SK-N-SH (cell line): ENCODE results near the gene GAS7. TPM values are rescaled to one million over a fixed set of nuclear protein-coding genes. Genes with fewer than 3 reads are reported as not detected.

Experiments
- CTCF ChIA-PET: fragments of 300-600, 350-600 bp; formaldehyde crosslinking; extraction: SDS; loops from one replicate; lab custom pipeline; 2021; lab: Yijun Ruan, JAX
- POLR2A ChIA-PET: fragments of 350-600 bp; sonication (Branson Sonifier 250); formaldehyde crosslinking; extraction: SDS; loops from one replicate; lab custom pipeline; 2020; ENCODE audit warnings: antibody characterized with exemption, inconsistent platforms; lab: Yijun Ruan, JAX
- DNase-seq: peaks from one replicate; pipeline ENCODE4 v3.0.0; 2012
- H2AFZ ChIP-seq: fragments of 200-600 bp; sonication (generic); 2 replicates; pipeline ENCODE4 v1.8.1; 2016; ENCODE audit warnings: antibody characterized with exemption, mild to moderate bottlenecking, low read depth
- H3F3A ChIP-seq: fragments of 200-600 bp; sonication (generic); replicated peaks from 2 replicates; pipeline ENCODE3; 2016; ENCODE audit warnings: antibody characterized with exemption, mild to moderate bottlenecking; ENCODE audit not compliant: insufficient read depth
- H3K27ac ChIP-seq, 2 experiments: fragments of 200-500 bp in 1 of 2; fragments of 200-600 bp in 1 of 2; sonication (Bioruptor generic) in 1 of 2; sonication (generic), shearing (Covaris generic) in 1 of 2; 2 replicates each; pipeline versions ENCODE4 v1.5.1 to v1.6.1; 2014 to 2016; ENCODE audit warnings: low read depth in 2 of 2, inconsistent platforms in 1 of 2, low read length in 1 of 2, mild to moderate bottlenecking in 1 of 2, mixed read lengths in 1 of 2
- H3K27me3 ChIP-seq: fragments of 200-600 bp; sonication (generic), shearing (Covaris generic); 2 replicates; pipeline ENCODE4 v1.6.1; 2016; ENCODE audit warnings: mixed run types; ENCODE audit not compliant: insufficient read depth
- H3K36me3 ChIP-seq, 2 experiments: fragments of 200-500 bp in 1 of 2; fragments of 200-600 bp in 1 of 2; sonication (Bioruptor generic) in 1 of 2; sonication (generic) in 1 of 2; replicated peaks in 1 of 2; 2 replicates each; pipeline versions ENCODE3 to v1.5.1; 2014 to 2016; ENCODE audit warnings: low read length in 1 of 2, mild to moderate bottlenecking in 1 of 2; ENCODE audit not compliant: insufficient read depth in 2 of 2, control insufficient read depth in 1 of 2
- H3K4me1 ChIP-seq, 2 experiments: fragments of 200-500 bp in 1 of 2; fragments of 200-600 bp in 1 of 2; sonication (Bioruptor generic) in 1 of 2; sonication (generic), shearing (Covaris generic) in 1 of 2; 2 replicates each; pipeline versions ENCODE4 v1.5.1 to v1.6.1; 2014 to 2016; ENCODE audit warnings: low read depth in 1 of 2, low read length in 1 of 2, mixed run types in 1 of 2; ENCODE audit not compliant: insufficient read depth in 2 of 2, control insufficient read depth in 1 of 2
- H3K4me2 ChIP-seq: fragments of 200-600 bp; sonication (generic), shearing (Covaris generic); 2 replicates; pipeline ENCODE4 v1.6.1; 2017; ENCODE audit warnings: mixed run types
- H3K4me3 ChIP-seq, 2 experiments: fragments of 200-500 bp in 1 of 2; fragments of 200-600 bp in 1 of 2; sonication (Bioruptor generic) in 1 of 2; sonication (generic), shearing (Covaris generic) in 1 of 2; 2 replicates each; pipeline versions ENCODE4 v1.5.1 to v1.8.1; 2014 to 2016; ENCODE audit warnings: low read depth in 2 of 2, inconsistent platforms in 1 of 2, low read length in 1 of 2, mild to moderate bottlenecking in 1 of 2, mixed read lengths in 1 of 2, moderate library complexity in 1 of 2
- H3K79me2 ChIP-seq: fragments of 200-600 bp; sonication (generic); 2 replicates; pipeline ENCODE4 v1.8.1; 2017; ENCODE audit warnings: mild to moderate bottlenecking; ENCODE audit not compliant: insufficient read depth
- H3K9ac ChIP-seq: fragments of 200-600 bp; sonication (generic); 2 replicates; pipeline ENCODE4 v1.6.1; 2017; ENCODE audit warnings: mixed run types
- H3K9me2 ChIP-seq: fragments of 200-600 bp; sonication (generic); 2 replicates; pipeline ENCODE4 v1.6.1; 2017; ENCODE audit warnings: mixed run types
- H3K9me3 ChIP-seq: fragments of 200-600 bp; sonication (generic); 2 replicates; pipeline ENCODE4 v1.6.1; 2017; ENCODE audit warnings: mixed run types, mild to moderate bottlenecking, moderate library complexity
- H4K20me1 ChIP-seq: fragments of 200-600 bp; sonication (generic); 2 replicates; pipeline ENCODE4 v1.6.1; 2017; ENCODE audit warnings: mild to moderate bottlenecking, mixed run types; ENCODE audit not compliant: insufficient read depth
- CHD2 ChIP-seq: fragments of 150-350 bp; IDR thresholded peaks from 2 replicates; pipeline ENCODE4 v1.6.1; 2018; ENCODE audit warnings: low read length; ENCODE audit not compliant: partially characterized antibody
- FOXM1 ChIP-seq: IDR thresholded peaks from 2 replicates; pipeline ENCODE4 v1.4.0; 2012; ENCODE audit warnings: low read depth, mild to moderate bottlenecking
- JUND ChIP-seq: IDR thresholded peaks from 2 replicates; pipeline ENCODE4 v1.4.0; 2012
- MXI1 ChIP-seq: IDR thresholded peaks from 2 replicates; pipeline ENCODE4 v1.6.1; 2012; ENCODE audit warnings: mild to moderate bottlenecking, low read depth, low read length, improper control_type of control experiment
- NRF1 ChIP-seq: IDR thresholded peaks from 2 replicates; pipeline ENCODE4 v1.6.1; 2012; ENCODE audit warnings: low read depth, mild to moderate bottlenecking, low read length
- POLR2AphosphoS5 ChIP-seq: IDR thresholded peaks from 2 replicates; pipeline ENCODE4 v1.6.1; 2012; ENCODE audit warnings: low read depth, low read length
- RCOR1 ChIP-seq: fragments of 150-350 bp; IDR thresholded peaks from 2 replicates; pipeline ENCODE4 v1.6.1; 2017; ENCODE audit warnings: antibody characterized with exemption, low read length
- RXRA ChIP-seq: IDR thresholded peaks from 2 replicates; pipeline ENCODE4 v1.4.0; 2012; ENCODE audit warnings: low read depth, mild to moderate bottlenecking, borderline replicate concordance
- SIN3A ChIP-seq: IDR thresholded peaks from 2 replicates; pipeline ENCODE4 v1.6.1; 2012; ENCODE audit warnings: low read depth, mild to moderate bottlenecking, low read length, moderate library complexity, borderline replicate concordance
- SMC3 ChIP-seq: IDR thresholded peaks from 2 replicates; pipeline ENCODE4 v1.6.1; 2012; ENCODE audit warnings: low read depth, low read length, improper control_type of control experiment
- TAF1 ChIP-seq: IDR thresholded peaks from 2 replicates; pipeline ENCODE4 v1.6.1; 2012; ENCODE audit warnings: low read depth, mild to moderate bottlenecking, low read length, moderate library complexity, borderline replicate concordance
- YY1 ChIP-seq: IDR thresholded peaks from 2 replicates; pipeline ENCODE4 v1.4.0; 2012; ENCODE audit warnings: low read depth, mild to moderate bottlenecking
- WGBS: methylation state at CpG from one replicate; pipeline ENCODE4 v1.1.6; 2017; ENCODE audit warnings: low lambda C conversion rate; 5-methylcytosine and 5-hydroxymethylcytosine counted together
- polyA plus RNA-seq, 3 experiments: library from polyadenylated mRNA; depleted of rRNA; stranded (reverse); fragments of >200 nt; gene quantifications; 2 replicates each; pipeline ENCODE4 v1.2.3, GENCODE V29; 2012
- TF ChIP-seq, protein P1 (sequence below): fragments of 150-350 bp; IDR thresholded peaks from 2 replicates; pipeline ENCODE4 v1.6.1; 2017; ENCODE audit warnings: antibody characterized with exemption, low read length, low read depth, borderline replicate concordance

GAS7 gene
- polyA plus RNA-seq, 1 of the 3 experiments (the other 2 are of a cell fraction), result 0.12 TPM

DNA sequence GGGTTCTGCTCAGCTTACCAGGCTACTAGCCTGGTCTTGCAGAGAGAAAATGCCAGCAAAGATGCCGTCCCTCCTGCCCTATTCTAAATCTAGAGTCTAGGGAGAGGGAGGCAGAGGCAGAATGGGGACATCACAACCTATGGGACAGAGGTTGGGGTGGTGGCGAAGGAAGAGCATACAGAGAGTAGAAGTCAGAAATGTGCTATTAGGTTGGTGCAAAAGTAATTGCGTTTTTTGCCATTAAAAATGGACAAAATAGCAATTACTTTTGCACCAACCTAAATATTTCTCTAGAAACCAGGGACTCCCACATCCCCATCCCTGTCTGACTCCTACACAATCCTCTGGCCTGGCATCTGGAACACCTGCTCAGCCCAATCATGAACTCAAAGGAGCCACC, 127.7 kb downstream of the GAS7 start:
- 18% methylated on average over 3 of the region's 3 CpGs for WGBS
- TF ChIP-seq CHD2 (no peak), MXI1 (no peak)
- TF ChIP-seq, all 33 proteins: peak for 0
- no peak overlapping the region for H3K9ac ChIP-seq
- no peaks in the 10 kb centered on the region for H3K9me2 ChIP-seq
- no peaks in the 10 kb centered on the region for H3K36me3 ChIP-seq
- H3K4me3 ChIP-seq, result no peak overlapping the region
- peaks cover 0 to 6% of the 10 kb centered on the region in 2 experiments; a peak in 1 of 4 replicates for H3K4me1 ChIP-seq
- ChIA-PET POLR2A (no interaction called here), CTCF (no interaction called here)
- no peaks in the 10 kb centered on the region for H3F3A ChIP-seq
- no peaks in the 10 kb centered on the region for H3K79me2 ChIP-seq
- no peak for DNase-seq
- H3K9me3 ChIP-seq, result no peaks in the 10 kb centered on the region
- H3K27ac ChIP-seq, result no peak overlapping the region
- H4K20me1 ChIP-seq, result no peaks in the 10 kb centered on the region
- H2AFZ ChIP-seq, result no peak overlapping the region
- no peak overlapping the region for H3K4me2 ChIP-seq
- no peaks in the 10 kb centered on the region; the same call in 1 of the 2 replicates for H3K27me3 ChIP-seq

DNA sequence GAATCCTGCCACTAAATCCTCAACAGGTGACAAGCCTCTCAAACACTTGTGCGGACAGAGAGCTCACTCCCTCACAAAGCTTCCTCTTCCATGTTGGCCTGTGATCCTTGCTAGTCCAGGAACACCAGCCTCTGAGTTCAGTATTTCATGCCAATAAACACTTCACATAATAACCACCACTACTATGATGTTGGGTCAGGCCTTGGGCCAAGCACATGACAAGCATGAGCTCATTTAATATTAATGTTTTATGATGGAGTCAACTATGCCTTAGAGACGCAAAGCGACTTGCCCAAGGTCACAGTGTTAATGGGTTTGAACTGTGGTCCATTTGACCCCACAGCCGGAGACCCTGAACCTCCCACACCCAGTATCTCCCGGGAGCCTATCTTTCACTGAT, 129.1 kb downstream of the GAS7 start:
- Histone ChIP-seq H3K9ac (no peak overlapping the region), H2AFZ (no peak overlapping the region), H3K4me1 (peaks cover 0 to 6% of the 10 kb centered on the region in 2 experiments; a peak in 1 of 4 replicates), H3K36me3 (no peaks in the 10 kb centered on the region), H3K27ac (no peak overlapping the region), H4K20me1 (no peaks in the 10 kb centered on the region), H3K27me3 (no peaks in the 10 kb centered on the region; the same call in 1 of the 2 replicates), H3K79me2 (no peaks in the 10 kb centered on the region), H3K4me3 (no peak overlapping the region), H3K9me2 (no peaks in the 10 kb centered on the region), H3F3A (no peaks in the 10 kb centered on the region), H3K9me3 (no peaks in the 10 kb centered on the region), H3K4me2 (no peak overlapping the region)
- no peak for TF ChIP-seq POLR2AphosphoS5
- no peak for TF ChIP-seq FOXM1
- no peak for TF ChIP-seq MXI1
- TF ChIP-seq YY1, result no peak
- no peak for TF ChIP-seq RXRA
- no peak for TF ChIP-seq TAF1
- no peak for TF ChIP-seq JUND
- no peak for TF ChIP-seq SIN3A
- TF ChIP-seq SMC3, result no peak
- TF ChIP-seq RCOR1, result no peak
- no peak for TF ChIP-seq NRF1
- TF ChIP-seq, protein P1, sequence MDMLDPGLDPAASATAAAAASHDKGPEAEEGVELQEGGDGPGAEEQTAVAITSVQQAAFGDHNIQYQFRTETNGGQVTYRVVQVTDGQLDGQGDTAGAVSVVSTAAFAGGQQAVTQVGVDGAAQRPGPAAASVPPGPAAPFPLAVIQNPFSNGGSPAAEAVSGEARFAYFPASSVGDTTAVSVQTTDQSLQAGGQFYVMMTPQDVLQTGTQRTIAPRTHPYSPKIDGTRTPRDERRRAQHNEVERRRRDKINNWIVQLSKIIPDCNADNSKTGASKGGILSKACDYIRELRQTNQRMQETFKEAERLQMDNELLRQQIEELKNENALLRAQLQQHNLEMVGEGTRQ, result no peak
- DNase-seq, result no peak
- ChIA-PET POLR2A (no interaction called here), CTCF (no interaction called here)
- WGBS, result 36% methylated on average over 5 of the region's 5 CpGs
